GM18951 (cell line): ENCODE results near the gene GALNT2.

Source experiments
- POLR2A ChIP-seq: IDR thresholded peaks from 4 replicates; pipeline ENCODE4 v1.6.1; 2011; ENCODE audit warnings: mild to moderate bottlenecking; ENCODE audit not compliant: insufficient read length, insufficient read depth; ENCODE audit errors: extremely low read depth
- in situ Hi-C: fragments of 300-500 bp; cut with MboI; formaldehyde crosslinking; loops from one replicate; pipeline ENCODE4 v1.12.0; 2022; ENCODE audit warnings: low sequenced_read_pairs, mixed read lengths, inconsistent platforms; ENCODE audit not compliant: unreplicated experiment

Gene GALNT2

DNA sequence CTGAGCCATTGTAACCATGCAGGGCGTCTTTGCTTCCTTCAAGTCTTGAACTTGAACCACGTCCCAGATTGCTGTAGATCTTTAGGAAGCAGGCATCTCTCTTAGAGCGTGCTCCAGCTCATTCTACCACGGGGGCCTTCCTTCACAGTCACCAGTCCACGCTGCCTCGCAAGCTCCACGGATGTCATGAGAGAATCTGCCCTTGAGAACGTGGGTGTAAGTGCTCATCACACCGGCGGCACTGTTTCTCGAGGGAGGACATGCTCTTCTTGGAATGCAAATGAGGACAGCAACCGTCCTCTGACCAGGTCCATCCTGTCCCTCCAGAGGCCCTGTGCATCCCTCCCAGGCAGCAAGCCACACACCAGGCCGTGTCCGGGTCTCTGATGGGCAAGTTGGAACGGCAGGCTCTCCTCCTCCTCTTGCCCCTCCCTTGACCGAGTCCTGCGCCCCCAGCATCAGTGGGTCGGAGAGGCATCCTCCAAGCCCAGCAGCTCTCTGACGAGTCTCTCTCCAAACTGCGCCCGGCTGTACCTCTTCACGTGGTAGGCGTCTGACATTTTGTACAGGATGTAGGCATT lies 256.0 kb downstream of the GALNT2 start:
- in situ Hi-C loops = loop anchor here (10.0 to 25.0 kb wide), 2 partner anchors 658 to 1061 kb away; partner anchors contain the start of gene RAB4A
- no peak for TF ChIP-seq POLR2A

DNA sequence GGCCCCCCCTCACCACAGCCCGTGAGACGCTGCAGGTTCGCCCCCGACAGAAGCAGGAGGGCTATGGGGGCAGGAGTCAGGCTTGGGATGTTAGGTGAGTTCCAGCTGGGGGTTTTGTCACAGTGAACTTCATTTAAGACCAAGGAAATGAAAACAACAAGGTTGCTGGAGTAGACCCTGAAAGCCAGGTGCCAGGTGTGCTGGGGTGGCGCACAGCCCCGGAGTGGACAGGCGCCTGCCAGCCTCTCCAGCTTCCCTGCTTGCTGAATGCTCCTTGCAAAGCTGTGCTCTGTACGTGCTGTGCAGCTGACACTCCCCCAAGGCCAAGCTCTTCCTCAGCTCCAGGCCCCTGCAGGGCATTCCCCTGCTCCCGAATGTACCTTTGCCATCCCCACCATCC lies 256.6 kb downstream of the GALNT2 start:
- TF ChIP-seq POLR2A = no peak

GRCh38 chr1:230326971-230327891 lies 260.2 kb downstream of the GALNT2 start:
- in situ Hi-C loops = loop anchor here (10.0 kb wide), 1 partner anchor 662 kb away; no protein-coding TSS in a partner anchor
- TF ChIP-seq POLR2A = no peak

More for the DNA sequence above, 256.6 kb downstream of the GALNT2 start:
- in situ Hi-C loops = loop anchor here (10.0 to 25.0 kb wide), 2 partner anchors 659 to 1061 kb away; partner anchors contain the start of gene RAB4A

DNA sequence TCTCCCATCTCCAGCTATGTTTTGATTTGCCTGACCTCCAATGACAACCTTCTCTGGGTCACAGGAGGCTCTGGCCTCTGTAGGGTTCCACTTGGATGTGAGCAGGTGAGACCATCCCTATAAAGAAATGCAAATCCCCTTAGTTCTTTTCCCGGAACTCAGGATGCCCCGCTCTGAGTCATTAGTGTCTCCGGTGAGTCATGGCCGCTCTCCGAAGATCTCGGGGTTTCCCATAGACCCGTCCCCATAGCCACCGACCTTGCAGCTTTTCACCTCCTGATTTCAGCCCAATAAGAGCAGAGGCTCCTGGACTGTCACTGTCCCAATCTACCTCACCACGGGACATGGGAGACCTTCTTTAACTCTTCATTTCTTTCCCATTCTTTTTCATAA lies 260.9 kb downstream of the GALNT2 start:
- TF ChIP-seq POLR2A = no peak

DNA sequence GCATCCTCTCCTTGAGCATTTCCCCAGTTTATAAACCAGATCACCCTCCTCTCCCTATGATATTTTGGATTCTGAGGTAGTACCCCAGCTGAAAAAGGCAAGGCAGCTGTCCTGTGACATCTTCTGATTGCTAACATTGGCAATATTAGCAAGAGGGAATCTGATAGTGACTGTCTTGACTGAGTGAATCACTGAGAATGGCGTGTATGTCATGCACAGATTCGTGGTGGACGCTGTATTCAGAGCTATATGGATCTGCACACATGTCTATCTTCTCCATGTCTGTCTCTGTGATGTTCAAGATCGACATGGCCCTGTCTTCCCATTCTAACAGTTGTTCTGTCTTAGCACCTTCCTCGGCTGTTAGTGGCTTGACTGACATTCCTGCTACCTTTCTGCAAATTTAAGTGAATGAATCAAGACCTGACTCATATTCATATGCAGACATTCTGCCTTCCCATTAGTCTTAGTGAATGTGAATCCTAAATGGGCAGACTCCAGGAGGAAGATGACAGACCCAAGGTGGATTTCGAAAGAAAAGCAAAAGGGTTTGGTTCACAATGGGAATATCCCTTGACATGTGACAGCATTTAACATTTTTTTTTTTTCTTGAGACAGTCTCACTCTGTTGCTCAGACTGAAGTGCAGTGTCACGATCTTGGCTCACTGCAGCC lies 261.4 kb downstream of the GALNT2 start:
- in situ Hi-C loops = loop anchor here (10.0 kb wide), 1 partner anchor 664 kb away; no protein-coding TSS in a partner anchor
- no peak for TF ChIP-seq POLR2A

More for the DNA sequence above, 260.9 kb downstream of the GALNT2 start:
- in situ Hi-C loops = loop anchor here (10.0 kb wide), 1 partner anchor 663 kb away; no protein-coding TSS in a partner anchor

DNA sequence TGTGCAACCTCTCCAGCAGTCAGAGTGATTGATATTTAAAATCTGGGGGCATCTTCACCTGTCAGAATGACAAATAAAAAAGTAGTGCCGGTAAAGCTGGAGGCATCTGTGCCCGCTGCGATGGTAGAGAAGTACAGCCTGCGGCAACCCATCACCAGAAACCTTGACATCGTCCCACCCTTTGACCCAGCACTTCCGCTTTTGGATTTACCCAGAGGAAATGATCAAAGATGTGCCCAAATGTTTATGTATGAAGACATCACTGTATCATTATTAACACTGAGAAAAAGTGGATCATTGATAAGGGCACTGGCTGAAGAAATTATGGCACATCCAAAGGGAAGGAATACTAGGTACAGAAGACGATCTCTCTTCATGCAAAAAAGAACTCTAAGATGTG lies 263.1 kb downstream of the GALNT2 start:
- in situ Hi-C loops = no loop called here
- TF ChIP-seq POLR2A = no peak
